ENCODE data around the gene SLC43A3.

- TF ChIP-seq GATA2 (IDR thresholded peaks at IDR 0.05; ENCODE audit: low read depth, low read length) (no peak), GATA3 (IDR thresholded peaks at IDR 0.05; ENCODE audit: low read depth, low read length) (no peak)
These were observed 2.7 kb downstream of the SLC43A3 start for GRCh38 chr11:57424137-57424791.
